ENCODE data around the gene MAP3K2. TPM values are rescaled to one million over a fixed set of nuclear protein-coding genes. Genes with fewer than 3 reads are reported as not detected.

MAP3K2 gene
- total and polyA plus RNA-seq, 2 donors (not counting 3 experiments of a cell fraction or from before 2014, with no cell fraction given) = 3.4 to 25.7 TPM

DNA sequence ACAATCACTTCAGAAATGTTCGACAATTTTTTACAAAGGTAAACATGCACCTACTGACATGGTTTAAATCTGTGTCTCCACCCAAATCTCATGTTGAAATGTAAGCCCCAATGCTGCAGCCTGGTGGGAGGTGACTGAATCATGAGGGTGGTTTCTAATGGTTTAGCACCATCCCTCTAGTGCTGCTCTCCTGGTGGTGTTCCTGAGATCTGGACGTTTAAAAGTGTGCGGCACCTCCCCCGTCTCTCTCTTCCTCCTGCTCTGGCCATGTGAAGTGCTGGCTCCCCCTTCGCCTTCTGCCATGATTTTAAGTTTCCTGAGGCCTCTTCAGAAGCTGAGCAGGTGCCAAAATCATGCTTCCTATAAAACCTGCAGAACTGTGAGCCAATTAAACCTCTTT lies 28.3 kb downstream of the MAP3K2 start:
- Histone ChIP-seq H3K27me3 (ENCODE audit: control insufficient read depth in 2 of 2, insufficient read depth in 2 of 2, low read length in 2 of 2) (no peaks in the 10 kb centered on the region), H3K27ac (ENCODE audit: insufficient read depth, low read depth, low read length) (no peak overlapping the region), H2AFZ (ENCODE audit: low read depth, low read length) (no peak overlapping the region), H3K4me1 (ENCODE audit: control insufficient read depth, extremely low read depth, insufficient read depth, low read length) (no peaks in the 10 kb centered on the region), H3K9me3 (replicated peaks; ENCODE audit: control insufficient read depth, insufficient read depth, low read length) (no peaks in the 10 kb centered on the region), H3K9me1 (replicated peaks; ENCODE audit: control insufficient read depth, extremely low read depth, insufficient read depth, low read length) (no peaks in the 10 kb centered on the region), H3K79me2 (ENCODE audit: control insufficient read depth, insufficient read depth, low read length) (peaks cover 57% of the 10 kb centered on the region), H3K4me2 (ENCODE audit: insufficient read depth, low read length) (no peak overlapping the region), H3K36me3 (ENCODE audit: control insufficient read depth in 2 of 2, extremely low read depth in 1 of 2, insufficient read depth in 2 of 2, low read length in 2 of 2) (no peaks in the 10 kb centered on the region), H3K4me3 (replicated peaks in 1 of 3; ENCODE audit: insufficient read depth in 1 of 3, low read depth in 1 of 3, low read length in 3 of 3) (no peak overlapping the region), H3K9ac (replicated peaks; ENCODE audit: extremely low read depth, insufficient read depth, low read length) (no peak overlapping the region), H4K20me1 (replicated peaks; ENCODE audit: control insufficient read depth, extremely low read depth, insufficient read depth, low read length) (peaks cover 14% of the 10 kb centered on the region)
- FAIRE-seq (no peak), DNase-seq (ENCODE audit: low read depth, low spot score) (no peak)
- dilution Hi-C loops (cut with MboI; ENCODE audit: extremely low pct_ligation_motif_present, low sequenced_read_pairs) (no loop called here), intact Hi-C loops (cut with micrococcal nuclease) (no loop called here)
- ChIA-PET CTCF (no interaction called here), POLR2A (no interaction called here)
- no TSS peak for BruUV-seq (replicated peaks)
- TF ChIP-seq EZH2 (IDR thresholded peaks at IDR 0.05; ENCODE audit: borderline replicate concordance, low read depth, low read length, severe bottlenecking) (no peak), GATA2 (IDR thresholded peaks at IDR 0.05; ENCODE audit: insufficient read depth, insufficient read length, low read depth, low read length) (no peak), POLR2AphosphoS5 (IDR thresholded peaks at IDR 0.05; ENCODE audit: insufficient read depth, low read depth, low read length) (no peak), JUN (IDR thresholded peaks at IDR 0.05; ENCODE audit: borderline replicate concordance, insufficient read depth, insufficient read length, low read depth) (no peak), POLR2A (IDR thresholded peaks at IDR 0.05; ENCODE audit: low read depth, low read length) (no peak), FOS (IDR thresholded peaks at IDR 0.05; ENCODE audit: borderline replicate concordance, insufficient read depth, low read length) (no peak), MAX (IDR thresholded peaks at IDR 0.05; ENCODE audit: insufficient read depth, insufficient read length) (no peak), MYC (IDR thresholded peaks at IDR 0.05; ENCODE audit: low read depth, low read length) (no peak)
- TF ChIP-seq, protein P1, sequence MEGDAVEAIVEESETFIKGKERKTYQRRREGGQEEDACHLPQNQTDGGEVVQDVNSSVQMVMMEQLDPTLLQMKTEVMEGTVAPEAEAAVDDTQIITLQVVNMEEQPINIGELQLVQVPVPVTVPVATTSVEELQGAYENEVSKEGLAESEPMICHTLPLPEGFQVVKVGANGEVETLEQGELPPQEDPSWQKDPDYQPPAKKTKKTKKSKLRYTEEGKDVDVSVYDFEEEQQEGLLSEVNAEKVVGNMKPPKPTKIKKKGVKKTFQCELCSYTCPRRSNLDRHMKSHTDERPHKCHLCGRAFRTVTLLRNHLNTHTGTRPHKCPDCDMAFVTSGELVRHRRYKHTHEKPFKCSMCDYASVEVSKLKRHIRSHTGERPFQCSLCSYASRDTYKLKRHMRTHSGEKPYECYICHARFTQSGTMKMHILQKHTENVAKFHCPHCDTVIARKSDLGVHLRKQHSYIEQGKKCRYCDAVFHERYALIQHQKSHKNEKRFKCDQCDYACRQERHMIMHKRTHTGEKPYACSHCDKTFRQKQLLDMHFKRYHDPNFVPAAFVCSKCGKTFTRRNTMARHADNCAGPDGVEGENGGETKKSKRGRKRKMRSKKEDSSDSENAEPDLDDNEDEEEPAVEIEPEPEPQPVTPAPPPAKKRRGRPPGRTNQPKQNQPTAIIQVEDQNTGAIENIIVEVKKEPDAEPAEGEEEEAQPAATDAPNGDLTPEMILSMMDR (IDR thresholded peaks at IDR 0.05; ENCODE audit: extremely low read depth in 1 of 2, insufficient read depth in 1 of 2, low read depth in 1 of 2, low read length in 2 of 2) = no peak
